Endothelial cell (in vitro differentiated cells): ENCODE results near the gene OBI1. TPM values are rescaled to one million over a fixed set of nuclear protein-coding genes. Genes with fewer than 3 reads are reported as not detected.

ENCODE experiments used
- DNase-seq: peaks from one replicate; pipeline ENCODE4 v3.0.0; 2021; ENCODE audit warnings: low spot score
- H3K27ac Mint-ChIP-seq: one replicate; pipeline ENCODE4 v1.8.0; 2021; ENCODE audit warnings: mixed read lengths, inconsistent platforms; ENCODE audit not compliant: unreplicated experiment
- H3K27me3 Mint-ChIP-seq: one replicate; pipeline ENCODE4 v1.8.0; 2021; ENCODE audit warnings: mild to moderate bottlenecking, moderate library complexity, mixed read lengths, inconsistent platforms; ENCODE audit not compliant: unreplicated experiment
- H3K36me3 Mint-ChIP-seq: one replicate; pipeline ENCODE4 v1.8.0; 2021; ENCODE audit warnings: mild to moderate bottlenecking, low read depth, mixed read lengths, inconsistent platforms; ENCODE audit not compliant: unreplicated experiment
- H3K4me1 Mint-ChIP-seq: one replicate; pipeline ENCODE4 v1.8.0; 2021; ENCODE audit warnings: mild to moderate bottlenecking, mixed read lengths, inconsistent platforms; ENCODE audit not compliant: unreplicated experiment
- H3K4me3 Mint-ChIP-seq: one replicate; pipeline ENCODE4 v1.8.0; 2021; ENCODE audit warnings: mild to moderate bottlenecking, mixed read lengths, inconsistent platforms; ENCODE audit not compliant: unreplicated experiment
- H3K9me3 Mint-ChIP-seq: one replicate; pipeline ENCODE4 v1.8.0; 2021; ENCODE audit warnings: mixed read lengths, inconsistent platforms; ENCODE audit not compliant: unreplicated experiment
- total RNA-seq: library from RNA; stranded (reverse); fragmentation: NEBNext Ultra II Directional; extraction: Animal tissue kit (Norgen Biotek cat#: 25700); gene quantifications from one replicate; pipeline ENCODE4 v1.2.1, GENCODE V29; 2021; ENCODE audit not compliant: unreplicated experiment
- TF ChIP-seq, protein P1 (sequence below): fragments of 200-600 bp; sonication (generic); IDR thresholded peaks from one replicate; pipeline ENCODE4 v1.5.0; 2021; ENCODE audit warnings: antibody characterized with exemption; ENCODE audit not compliant: unreplicated experiment

Gene OBI1
- total RNA-seq, 1 donor from 2014 or later = 28.0 TPM

GRCh38 chr13:78598116-78598781 lies 60.7 kb downstream of the OBI1 start:
- Mint-ChIP-seq H3K36me3 (peaks cover 5% of the 10 kb centered on the region), H3K4me3 (no peak overlapping the region), H3K9me3 (no peaks in the 10 kb centered on the region), H3K27me3 (peaks cover 37% of the 10 kb centered on the region), H3K4me1 (peaks cover 38% of the 10 kb centered on the region), H3K27ac (no peak overlapping the region)
- DNase-seq = no peak
- TF ChIP-seq, protein P1, sequence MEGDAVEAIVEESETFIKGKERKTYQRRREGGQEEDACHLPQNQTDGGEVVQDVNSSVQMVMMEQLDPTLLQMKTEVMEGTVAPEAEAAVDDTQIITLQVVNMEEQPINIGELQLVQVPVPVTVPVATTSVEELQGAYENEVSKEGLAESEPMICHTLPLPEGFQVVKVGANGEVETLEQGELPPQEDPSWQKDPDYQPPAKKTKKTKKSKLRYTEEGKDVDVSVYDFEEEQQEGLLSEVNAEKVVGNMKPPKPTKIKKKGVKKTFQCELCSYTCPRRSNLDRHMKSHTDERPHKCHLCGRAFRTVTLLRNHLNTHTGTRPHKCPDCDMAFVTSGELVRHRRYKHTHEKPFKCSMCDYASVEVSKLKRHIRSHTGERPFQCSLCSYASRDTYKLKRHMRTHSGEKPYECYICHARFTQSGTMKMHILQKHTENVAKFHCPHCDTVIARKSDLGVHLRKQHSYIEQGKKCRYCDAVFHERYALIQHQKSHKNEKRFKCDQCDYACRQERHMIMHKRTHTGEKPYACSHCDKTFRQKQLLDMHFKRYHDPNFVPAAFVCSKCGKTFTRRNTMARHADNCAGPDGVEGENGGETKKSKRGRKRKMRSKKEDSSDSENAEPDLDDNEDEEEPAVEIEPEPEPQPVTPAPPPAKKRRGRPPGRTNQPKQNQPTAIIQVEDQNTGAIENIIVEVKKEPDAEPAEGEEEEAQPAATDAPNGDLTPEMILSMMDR = no peak

GRCh38 chr13:78597602-78597932 lies 61.4 kb downstream of the OBI1 start:
- Mint-ChIP-seq H3K27me3 (peaks cover 38% of the 10 kb centered on the region), H3K4me3 (no peak overlapping the region), H3K9me3 (no peaks in the 10 kb centered on the region), H3K4me1 (peaks cover 36% of the 10 kb centered on the region), H3K27ac (no peak overlapping the region), H3K36me3 (peaks cover 5% of the 10 kb centered on the region)
- TF ChIP-seq, protein P1 = no peak
- DNase-seq = no peak

GRCh38 chr13:78596736-78597601 lies 62.0 kb downstream of the OBI1 start:
- TF ChIP-seq, protein P1 = no peak
- Mint-ChIP-seq H3K27me3 (peaks cover 35% of the 10 kb centered on the region), H3K36me3 (peaks cover 5% of the 10 kb centered on the region), H3K4me3 (peak overlapping the region; percentile 51), H3K27ac (no peak overlapping the region), H3K9me3 (no peaks in the 10 kb centered on the region), H3K4me1 (peaks cover 32% of the 10 kb centered on the region)
- DNase-seq = no peak

DNA sequence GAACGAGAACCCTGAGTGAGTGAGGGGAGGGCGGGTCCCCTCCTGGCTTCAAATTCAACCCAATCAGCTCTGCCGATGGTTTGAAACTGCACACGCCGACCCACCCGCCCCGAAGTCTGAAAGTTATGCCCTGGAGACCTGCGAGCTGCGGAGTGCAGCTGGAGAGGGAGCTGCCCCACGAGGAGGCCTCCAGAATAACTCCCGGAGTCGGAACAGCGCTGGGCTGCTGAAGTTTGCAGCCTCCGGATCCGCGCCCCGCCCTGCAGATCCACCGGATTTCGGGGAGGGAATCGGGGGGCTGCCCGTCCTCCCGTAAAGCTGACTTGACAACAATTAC lies 62.6 kb downstream of the OBI1 start:
- Mint-ChIP-seq H3K27ac (no peak overlapping the region), H3K4me1 (peaks cover 32% of the 10 kb centered on the region), H3K36me3 (peaks cover 5% of the 10 kb centered on the region), H3K9me3 (no peaks in the 10 kb centered on the region), H3K4me3 (peak overlapping the region; percentile 51), H3K27me3 (peaks cover 35% of the 10 kb centered on the region)
- TF ChIP-seq, protein P1 = no peak
- DNase-seq = no peak
